CD4-positive, alpha-beta memory T cell (primary cell): ENCODE measurements around the gene ZNF433. TPM values are rescaled to one million over a fixed set of nuclear protein-coding genes. Genes with fewer than 3 reads are reported as not detected.

Experiments used
- CTCF ChIA-PET: fragments of 350-600 bp; sonication (Branson Sonifier 250); formaldehyde crosslinking; loops from one replicate; lab custom pipeline; 2021; ENCODE audit warnings: inconsistent platforms; ENCODE audit not compliant: partially characterized antibody; lab: Charles Lee
- POLR2A ChIA-PET: fragments of 350-600 bp; sonication (Branson Sonifier 250); formaldehyde crosslinking; loops from one replicate; lab custom pipeline; 2021; ENCODE audit not compliant: partially characterized antibody; lab: Charles Lee
- DNase-seq, 5 donors: peaks; one replicate each; pipeline versions ENCODE4 v3.0.0 to v3.0.0-alpha.2; 2020 to 2022; ENCODE audit warnings: mixed read lengths in 1 of 5
- H3K27ac ChIP-seq: one replicate; pipeline ENCODE4 v1.7.0; 2013; ENCODE audit warnings: low read depth, low read length
- H3K27me3 ChIP-seq: 2 replicates; pipeline ENCODE4 v1.7.0; 2013; ENCODE audit warnings: mild to moderate bottlenecking, low read length, moderate library complexity; ENCODE audit not compliant: insufficient read depth
- H3K36me3 ChIP-seq: 2 replicates; pipeline ENCODE4 v1.7.0; 2013; ENCODE audit warnings: mild to moderate bottlenecking, low read length, moderate library complexity; ENCODE audit not compliant: insufficient read depth
- H3K4me1 ChIP-seq: 2 replicates; pipeline ENCODE4 v1.7.0; 2013; ENCODE audit warnings: mild to moderate bottlenecking, low read length, moderate library complexity; ENCODE audit not compliant: insufficient read depth
- H3K4me3 ChIP-seq, 2 donors: one replicate each; pipeline ENCODE4 v1.7.0; 2013; ENCODE audit warnings: low read length in 2 of 2, mild to moderate bottlenecking in 1 of 2
- H3K9me3 ChIP-seq, 2 donors: one replicate each; pipeline ENCODE4 v1.7.0; 2013; ENCODE audit warnings: low read length in 2 of 2, control low read depth in 1 of 2; ENCODE audit not compliant: control insufficient read depth in 1 of 2
- H3K27ac Mint-ChIP-seq, 7 donors: one replicate each; pipeline ENCODE4 v1.8.0; 2020 to 2021; ENCODE audit warnings: mixed read lengths in 7 of 7, mild to moderate bottlenecking in 6 of 7, inconsistent platforms in 3 of 7, moderate library complexity in 3 of 7
- H3K27me3 Mint-ChIP-seq, 2 donors: one replicate each; pipeline ENCODE4 v1.8.0; 2020 to 2021; ENCODE audit warnings: mixed read lengths in 2 of 2
- H3K36me3 Mint-ChIP-seq, 2 donors: one replicate each; pipeline ENCODE4 v1.8.0; 2020 to 2021; ENCODE audit warnings: mixed read lengths in 2 of 2, inconsistent platforms in 1 of 2, mild to moderate bottlenecking in 1 of 2
- H3K4me1 Mint-ChIP-seq, 4 donors: one replicate each; pipeline ENCODE4 v1.8.0; 2020 to 2021; ENCODE audit warnings: mixed read lengths in 4 of 4, mild to moderate bottlenecking in 1 of 4
- H3K4me3 Mint-ChIP-seq, 8 donors: one replicate each; pipeline ENCODE4 v1.8.0; 2020 to 2021; ENCODE audit warnings: mixed read lengths in 8 of 8, mild to moderate bottlenecking in 7 of 8, moderate library complexity in 6 of 8, inconsistent platforms in 3 of 8
- H3K9me3 Mint-ChIP-seq, 8 donors: one replicate each; pipeline ENCODE4 v1.8.0; 2020 to 2021; ENCODE audit warnings: mixed read lengths in 8 of 8, mild to moderate bottlenecking in 5 of 8, inconsistent platforms in 3 of 8, moderate library complexity in 1 of 8
- intact Hi-C: fragments of 100-400 bp; cut with micrococcal nuclease; formaldehyde crosslinking; loops from one replicate; pipeline ENCODE4 v1.15.1; 2023
- polyA plus RNA-seq, 2 donors: library from polyadenylated mRNA; unstranded; fragments of 300-500 nt; fragmentation: Illumina TruSeq; gene quantifications; one replicate each; pipeline ENCODE4 v1.2.3, GENCODE V29; 2021
- total RNA-seq, 2 experiments: library from RNA; stranded (reverse); gene quantifications; one replicate each; pipeline ENCODE4 v1.2.3, GENCODE V29; 2021

ZNF433 gene
- total and polyA plus RNA-seq, 4 experiments from 2014 or later = 0.38 to 2.2 (median 0.71) TPM

DNA sequence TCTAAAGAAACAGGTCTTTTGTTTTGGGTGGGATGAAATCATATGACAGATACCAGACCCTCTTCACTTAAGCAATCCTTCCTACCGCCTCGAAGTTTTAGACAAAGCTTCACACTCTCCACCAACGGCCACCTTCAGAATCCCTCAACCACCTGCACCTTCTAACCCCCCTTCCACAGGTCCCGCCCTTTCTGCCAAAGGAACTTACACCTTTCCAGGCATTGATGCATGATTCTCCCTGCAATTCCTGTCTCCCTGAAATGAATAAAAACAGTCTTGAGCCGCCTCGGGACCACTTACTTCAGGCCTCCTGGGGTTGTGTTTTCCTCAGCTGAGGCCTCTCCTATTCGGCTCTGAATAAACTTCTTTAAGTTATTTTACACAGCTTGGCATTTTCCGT, 859 bp downstream of the ZNF433 start:
- intact Hi-C loops = no loop called here
- H3K4me3 Mint-ChIP-seq = peak overlapping the region; percentile 3 to 69 (median 58)

GRCh38 chr19:12034198-12034597, 1.3 kb downstream of the ZNF433 start:
- POLR2A ChIA-PET = no interaction called here
- no peak overlapping the region for H3K4me3 ChIP-seq

More for the DNA sequence above, 859 bp downstream of the ZNF433 start:
- H3K4me1 ChIP-seq = no peaks in the 10 kb centered on the region
- no peaks in the 10 kb centered on the region for H3K9me3 ChIP-seq
- POLR2A ChIA-PET = interaction anchor here (1.3 kb wide), 1 partner anchor 111 kb away, joined by 3 read pairs; no protein-coding TSS in a partner anchor
- H3K27ac ChIP-seq = no peak overlapping the region
- no peak for DNase-seq
- Mint-ChIP-seq H3K27ac (peak overlapping the region in 2 of 7 donors; percentile 6 to 79), H3K36me3 (peaks cover 7 to 9% of the 10 kb centered on the region in 2 donors), H3K27me3 (peaks cover 6 to 8% of the 10 kb centered on the region in 2 donors), H3K9me3 (peaks cover 0 to 47% (median 17%) of the 10 kb centered on the region in 8 donors), H3K4me1 (peaks cover 0 to 15% (median 4%) of the 10 kb centered on the region in 4 donors)
- CTCF ChIA-PET = interaction anchor here (1.2 kb wide), 1 partner anchor 25 kb away, joined by 3 read pairs; no protein-coding TSS in a partner anchor
- H3K36me3 ChIP-seq = no peaks in the 10 kb centered on the region
- no peak overlapping the region for H3K4me3 ChIP-seq
- no peaks in the 10 kb centered on the region for H3K27me3 ChIP-seq

GRCh38 chr19:12015753-12016116, 19.7 kb downstream of the ZNF433 start:
- Histone ChIP-seq H3K4me3 (no peak overlapping the region), H3K36me3 (peaks cover 4% of the 10 kb centered on the region), H3K27ac (no peak overlapping the region), H3K9me3 (peaks cover 0 to 41% of the 10 kb centered on the region in 2 donors), H3K27me3 (no peaks in the 10 kb centered on the region), H3K4me1 (no peaks in the 10 kb centered on the region)
- ChIA-PET POLR2A (no interaction called here), CTCF (no interaction called here)
- no peak overlapping the region for H3K4me3 Mint-ChIP-seq
- H3K27ac Mint-ChIP-seq = no peak overlapping the region
- H3K36me3 Mint-ChIP-seq = peaks cover 52 to 70% of the 10 kb centered on the region in 2 donors
- H3K27me3 Mint-ChIP-seq = no peaks in the 10 kb centered on the region
- no peak for DNase-seq
- intact Hi-C loops = no loop called here
- peaks cover 0 to 92% (median 70%) of the 10 kb centered on the region in 8 donors for H3K9me3 Mint-ChIP-seq
- peaks cover 0 to 1% (median 0%) of the 10 kb centered on the region in 4 donors for H3K4me1 Mint-ChIP-seq

More at GRCh38 chr19:12034198-12034597, 1.3 kb downstream of the ZNF433 start:
- Mint-ChIP-seq H3K27me3 (peaks cover 6 to 8% of the 10 kb centered on the region in 2 donors), H3K36me3 (peaks cover 7 to 9% of the 10 kb centered on the region in 2 donors), H3K27ac (peak overlapping the region in 1 of 7 donors; percentile 79), H3K4me3 (peak overlapping the region in 7 of 8 donors; percentile 3 to 69 (median 62)), H3K9me3 (peaks cover 0 to 44% (median 16%) of the 10 kb centered on the region in 8 donors), H3K4me1 (peaks cover 0 to 15% (median 4%) of the 10 kb centered on the region in 4 donors)
- no peak for DNase-seq
- Histone ChIP-seq H3K4me1 (no peaks in the 10 kb centered on the region), H3K27me3 (no peaks in the 10 kb centered on the region), H3K36me3 (no peaks in the 10 kb centered on the region), H3K27ac (no peak overlapping the region), H3K9me3 (no peaks in the 10 kb centered on the region)
- CTCF ChIA-PET = no interaction called here
- intact Hi-C loops = no loop called here

GRCh38 chr19:12015015-12015752, 20.3 kb downstream of the ZNF433 start:
- peaks cover 4% of the 10 kb centered on the region for H3K36me3 ChIP-seq
- Mint-ChIP-seq H3K36me3 (peaks cover 55 to 73% of the 10 kb centered on the region in 2 donors), H3K27ac (no peak overlapping the region), H3K27me3 (no peaks in the 10 kb centered on the region), H3K4me1 (peaks cover 0 to 1% (median 0%) of the 10 kb centered on the region in 4 donors), H3K9me3 (peaks cover 0 to 94% (median 68%) of the 10 kb centered on the region in 8 donors), H3K4me3 (no peak overlapping the region)
- DNase-seq = no peak
- no peak overlapping the region for H3K27ac ChIP-seq
- POLR2A ChIA-PET = no interaction called here
- CTCF ChIA-PET = no interaction called here
- intact Hi-C loops = no loop called here
- peaks cover 0 to 41% of the 10 kb centered on the region in 2 donors for H3K9me3 ChIP-seq
- no peak overlapping the region for H3K4me3 ChIP-seq
- H3K27me3 ChIP-seq = no peaks in the 10 kb centered on the region
- H3K4me1 ChIP-seq = no peaks in the 10 kb centered on the region

- Histone ChIP-seq H3K4me3 (no peak overlapping the region), H3K36me3 (no peaks in the 10 kb centered on the region), H3K9me3 (no peaks in the 10 kb centered on the region), H3K4me1 (peaks cover 14% of the 10 kb centered on the region), H3K27ac (no peak overlapping the region), H3K27me3 (no peaks in the 10 kb centered on the region)
- ChIA-PET CTCF (interaction anchor here (5.4 kb wide), 1 partner anchor 12 kb away, joined by 17 read pairs; no protein-coding TSS in a partner anchor), POLR2A (interaction anchor here (0.6 kb wide), 1 partner anchor 20 kb away, joined by 3 read pairs; no protein-coding TSS in a partner anchor)
- Mint-ChIP-seq H3K9me3 (no peaks in the 10 kb centered on the region), H3K4me1 (peaks cover 15 to 23% (median 18%) of the 10 kb centered on the region in 4 donors), H3K36me3 (peaks cover 32 to 44% of the 10 kb centered on the region in 2 donors), H3K27me3 (no peaks in the 10 kb centered on the region), H3K4me3 (peak overlapping the region in 1 of 8 donors; percentile 10), H3K27ac (peak overlapping the region in 2 of 7 donors; percentile 72 to 73)
- DNase-seq = no peak
- intact Hi-C loops = no loop called here
These were observed 35.1 kb downstream of the ZNF433 start for GRCh38 chr19:12000152-12000981.

- no peaks in the 10 kb centered on the region for H3K9me3 ChIP-seq
- H3K27me3 ChIP-seq = no peaks in the 10 kb centered on the region
- Mint-ChIP-seq H3K27me3 (no peaks in the 10 kb centered on the region), H3K36me3 (peaks cover 25 to 28% of the 10 kb centered on the region in 2 donors), H3K27ac (no peak overlapping the region), H3K9me3 (no peaks in the 10 kb centered on the region), H3K4me1 (peaks cover 22 to 42% (median 29%) of the 10 kb centered on the region in 4 donors), H3K4me3 (no peak overlapping the region)
- ChIA-PET POLR2A (no interaction called here), CTCF (interaction anchor here (2.7 kb wide), 1 partner anchor 197 kb away, joined by 7 read pairs; the partner anchor contains the start of gene ZNF491)
- no peak overlapping the region for H3K4me3 ChIP-seq
- intact Hi-C loops = no loop called here
- H3K36me3 ChIP-seq = no peaks in the 10 kb centered on the region
- no peak for DNase-seq
- H3K27ac ChIP-seq = no peak overlapping the region
- peaks cover 9% of the 10 kb centered on the region for H3K4me1 ChIP-seq
These were observed 40.3 kb downstream of the ZNF433 start for GRCh38 chr19:11995174-11995573.
